ENCODE results near the gene PTCD1.
"Not testable (repeated sequence)": the region's sequence is repeated elsewhere in the genome, so short reads cannot be mapped to it uniquely, and the experiment has no call there.

The PTCD1 gene

GRCh38 chr7:99449326-99449725 lies 10.7 kb upstream of the PTCD1 start:
- DNase-seq, result no peak

DNA sequence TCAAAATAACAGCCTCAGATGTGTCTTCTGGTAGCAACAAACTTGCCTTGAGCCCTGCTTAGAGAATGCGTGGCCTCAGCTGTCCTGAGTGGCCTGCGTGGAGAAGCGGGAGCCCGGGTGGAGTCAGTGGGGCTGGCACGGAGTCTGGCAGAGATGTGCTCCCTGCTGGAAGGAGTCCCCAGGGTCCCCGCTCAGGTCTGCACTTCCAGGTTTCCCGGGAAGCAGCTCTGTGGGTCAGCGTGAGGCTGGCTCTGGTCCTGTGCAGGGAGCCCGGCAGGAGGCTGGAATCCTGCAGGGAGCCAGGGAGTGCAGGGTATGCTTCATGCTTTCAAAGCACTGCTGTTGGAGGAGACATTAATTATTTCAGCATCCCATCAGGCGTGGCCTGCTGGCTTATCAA lies 10.3 kb upstream of the PTCD1 start:
- DNase-seq, result no peak

- DNase-seq, result no peak
Measured at GRCh38 chr7:99447943-99448342, 9.3 kb upstream of the PTCD1 start.

- DNase-seq, result no peak
Measured at GRCh38 chr7:99446096-99446495, 7.5 kb upstream of the PTCD1 start.

DNA sequence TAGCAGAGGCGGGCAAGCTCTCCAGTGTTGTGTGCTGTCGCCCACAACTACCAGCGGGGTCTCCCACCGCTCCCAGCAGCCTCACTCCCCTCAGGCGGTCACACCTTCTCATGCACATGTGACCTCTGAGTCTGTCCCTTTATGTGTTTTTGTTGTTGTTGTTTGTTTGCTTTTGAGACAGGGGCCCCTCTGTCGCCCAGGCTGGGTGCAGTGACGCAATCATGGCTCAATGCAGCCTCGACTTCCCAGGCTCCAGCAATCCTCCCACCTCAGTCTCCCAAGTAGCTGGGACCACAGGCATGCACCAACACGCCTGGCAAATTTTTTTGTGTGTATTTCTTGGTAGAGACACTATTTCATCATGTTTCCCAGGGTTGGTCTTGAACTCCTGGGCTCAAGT lies 1.6 kb upstream of the PTCD1 start:
- DNase-seq, result no peak

GRCh38 chr7:99437946-99438572 lies 539 bp downstream of the PTCD1 start:
- DNase-seq, result no peak

DNA sequence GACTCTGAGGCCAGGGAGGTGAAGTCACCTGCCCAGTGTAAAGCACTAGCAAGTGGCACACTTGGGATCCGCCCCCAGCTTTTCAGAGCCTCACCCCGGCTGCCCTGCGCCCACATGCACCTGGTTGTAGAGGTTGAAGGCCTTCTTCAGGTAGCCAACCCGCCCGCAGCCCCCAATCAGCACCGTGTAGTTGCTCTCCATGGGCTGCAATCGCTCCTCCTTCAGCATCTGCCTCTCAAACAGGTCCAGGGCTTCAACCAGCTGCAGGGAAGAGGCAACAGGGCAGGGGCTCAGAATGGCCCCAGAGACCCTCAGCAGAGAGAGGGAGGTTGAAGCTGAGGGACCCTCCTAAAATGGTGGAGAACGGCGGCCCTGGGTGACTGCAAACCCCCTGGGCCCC lies 5.4 kb downstream of the PTCD1 start:
- DNase-seq, result no peak

DNA sequence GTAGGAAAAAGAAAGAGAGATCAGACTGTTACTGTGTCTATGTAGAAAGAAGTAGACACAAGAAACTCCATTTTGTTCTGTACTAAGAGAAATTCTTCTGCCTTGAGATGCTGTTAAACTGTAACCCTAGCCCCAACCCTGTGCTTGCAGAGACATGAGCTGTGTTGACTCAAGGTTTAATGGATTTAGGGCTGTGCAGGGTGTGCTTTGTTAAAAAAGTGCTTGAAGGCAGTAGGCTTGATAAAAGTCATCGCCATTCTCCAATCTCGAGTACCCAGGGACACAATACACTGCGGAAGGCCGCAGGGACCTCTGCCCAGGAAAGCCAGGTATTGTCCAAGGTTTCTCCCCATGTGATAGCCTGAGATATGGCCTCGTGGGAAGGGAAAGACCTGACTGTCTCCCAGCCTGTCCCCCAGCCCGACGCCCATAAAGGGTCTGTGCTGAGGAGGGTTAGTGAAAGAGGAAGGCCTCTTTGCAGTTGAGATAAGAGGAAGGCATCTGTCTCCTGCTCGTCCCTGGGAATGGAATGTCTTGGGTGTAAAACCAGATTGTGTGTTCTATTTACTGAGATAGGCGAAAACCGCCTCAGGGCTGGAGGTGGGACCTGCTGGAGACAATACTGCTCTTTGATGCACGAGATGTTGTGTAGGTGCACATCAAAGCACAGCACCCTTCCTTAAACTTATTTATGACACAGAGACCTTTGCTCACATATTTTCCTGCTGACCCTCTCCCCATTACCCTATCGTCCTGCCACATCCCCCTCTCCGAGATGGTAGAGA lies 6.7 kb downstream of the PTCD1 start:
- DNase-seq, result not testable (repeated sequence)

DNA sequence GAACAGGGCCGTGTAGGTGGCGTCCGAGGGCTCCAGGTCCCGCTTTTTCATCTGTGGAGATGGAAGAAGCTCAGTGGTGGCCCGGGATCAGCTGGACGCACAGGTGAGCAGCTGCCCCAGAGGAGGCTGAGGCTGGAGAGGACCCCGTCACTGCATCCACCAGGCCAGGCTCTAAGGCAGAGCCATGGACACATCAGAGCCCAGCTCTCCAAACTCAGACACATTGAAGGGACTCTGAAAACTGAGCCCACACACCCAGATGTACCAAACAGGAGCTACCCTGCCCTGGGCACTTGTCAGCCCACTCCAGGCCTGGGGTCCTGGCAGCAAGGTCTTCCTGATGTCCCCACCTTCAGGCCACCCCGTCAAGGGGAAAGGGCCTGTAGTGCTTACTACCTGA lies 8.8 kb downstream of the PTCD1 start:
- no peak for DNase-seq

- DNase-seq, result no peak
Measured at GRCh38 chr7:99428972-99429566, 9.5 kb downstream of the PTCD1 start.

- no peak for DNase-seq
Measured at GRCh38 chr7:99424932-99425730, 13.5 kb downstream of the PTCD1 start.

- no peak for DNase-seq
Measured at GRCh38 chr7:99422625-99423024, 16.0 kb downstream of the PTCD1 start.

DNA sequence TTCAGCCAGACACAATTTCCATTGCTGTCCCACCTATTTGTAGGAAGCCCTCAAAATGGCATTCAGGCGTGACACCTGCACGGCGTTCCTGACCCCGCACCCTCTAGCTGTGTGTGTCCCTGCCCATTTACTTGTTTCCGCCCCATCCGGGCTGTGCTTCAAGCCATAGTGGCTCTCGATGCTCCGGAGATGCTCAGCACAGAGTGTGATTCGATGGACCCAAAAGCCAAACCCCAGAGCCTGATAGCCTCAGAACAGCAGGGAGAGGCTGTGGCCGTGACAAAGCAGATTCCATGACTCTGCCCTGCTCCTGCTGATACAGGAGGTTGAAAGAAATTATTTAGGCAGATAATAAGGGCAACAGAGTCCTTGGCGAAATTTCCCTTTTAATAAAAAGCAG lies 16.4 kb downstream of the PTCD1 start:
- DNase-seq, result no peak

GRCh38 chr7:99420986-99421385 lies 17.6 kb downstream of the PTCD1 start:
- no peak for DNase-seq

DNA sequence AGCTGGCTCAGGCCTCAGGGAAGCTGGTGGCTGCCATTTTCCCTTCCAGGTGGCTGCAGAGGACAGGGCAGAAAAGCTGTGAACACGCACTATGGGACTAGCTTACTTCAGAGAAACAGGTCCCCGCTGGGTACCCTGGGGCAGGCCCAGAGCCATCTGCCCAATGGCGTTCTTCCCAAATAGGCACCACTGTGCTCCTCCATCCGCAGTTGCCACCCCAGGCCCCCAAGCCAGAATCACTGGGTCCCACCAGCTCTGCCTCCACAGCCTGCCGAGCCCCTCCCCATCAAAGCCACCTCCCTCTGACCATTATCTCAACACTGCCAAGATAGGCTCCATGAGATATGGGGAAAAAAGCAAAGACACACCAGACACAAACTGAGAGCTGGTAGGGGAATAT lies 18.4 kb downstream of the PTCD1 start:
- no peak for DNase-seq

- DNase-seq, result no peak
Measured at GRCh38 chr7:99419323-99420021, 19.1 kb downstream of the PTCD1 start.

- DNase-seq, result no peak
Measured at GRCh38 chr7:99418260-99418659, 20.3 kb downstream of the PTCD1 start.

GRCh38 chr7:99415513-99416127 lies 23.0 kb downstream of the PTCD1 start:
- not testable (repeated sequence) for DNase-seq

DNA sequence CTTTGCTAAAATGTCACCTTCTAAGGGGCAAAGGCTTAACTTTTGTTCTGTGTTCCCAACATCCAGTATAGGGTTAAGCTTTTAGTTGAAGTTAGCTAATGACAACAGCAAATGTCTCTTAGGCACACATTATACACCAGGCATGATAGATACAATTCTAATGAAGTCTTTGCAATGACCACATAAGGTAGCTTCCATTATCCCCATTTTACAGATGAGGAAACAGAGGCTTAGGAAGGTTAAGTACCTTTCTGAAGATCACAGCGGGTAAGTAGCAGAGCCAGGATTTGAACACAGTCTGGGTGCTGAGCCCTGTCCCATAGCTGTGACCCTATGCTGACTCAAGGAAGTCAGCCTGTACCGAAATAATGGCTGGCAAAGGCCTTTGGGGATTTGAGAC lies 28.0 kb downstream of the PTCD1 start:
- no peak for DNase-seq

DNA sequence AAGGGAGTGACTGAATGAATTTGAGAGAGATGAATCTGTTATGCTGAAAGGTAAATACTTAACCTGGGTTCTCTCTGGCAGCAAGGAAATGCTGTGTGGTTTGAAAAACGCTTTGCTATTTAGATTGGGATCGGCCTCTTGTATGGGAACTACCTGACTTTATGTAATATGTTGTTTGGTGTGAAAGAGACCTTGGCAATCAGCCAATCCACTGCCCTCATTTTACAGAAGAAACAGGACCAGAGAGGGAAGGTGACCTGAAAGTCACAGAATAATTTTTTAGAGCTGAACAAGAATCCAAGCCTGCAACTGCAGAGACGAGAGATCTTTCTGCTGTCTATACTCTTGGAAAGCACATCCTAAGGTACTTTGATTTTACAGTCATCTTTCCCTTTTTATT lies 28.8 kb downstream of the PTCD1 start:
- no peak for DNase-seq

- no peak for DNase-seq
Measured at GRCh38 chr7:99409192-99409572, 29.4 kb downstream of the PTCD1 start.
